Hepatocyte (in vitro differentiated cells): ENCODE results near the gene ZDHHC21.

Source experiments
- CTCF ChIP-seq: fragments of 200-600 bp; sonication (generic); IDR thresholded peaks from 2 replicates; pipeline ENCODE4 v1.5.1; 2016; ENCODE audit warnings: antibody characterized with exemption, mild to moderate bottlenecking; ENCODE audit not compliant: poor library complexity
- EZH2 ChIP-seq: fragments of 200-600 bp; sonication (generic); IDR thresholded peaks from 2 replicates; pipeline ENCODE4 v1.6.1; 2016; ENCODE audit warnings: antibody characterized with exemption, mild to moderate bottlenecking, borderline replicate concordance

- TF ChIP-seq EZH2 (no peak), CTCF (no peak)
Observed at GRCh38 chr9:14741369-14741768, 48.1 kb upstream of the ZDHHC21 start.
